HG02852 (cell line): ENCODE results near the gene RANGAP1.
A peak's percentile ranks its signal among the peaks of the same experiment; 100 is the strongest.

Experiments used
- ATAC-seq: cut with Tn5 transposase; IDR thresholded peaks from one replicate; pipeline ENCODE4 v1.9.1; 2021; ENCODE audit warnings: mild to moderate bottlenecking, moderate library complexity; ENCODE audit not compliant: unreplicated experiment

Gene RANGAP1, protein sequence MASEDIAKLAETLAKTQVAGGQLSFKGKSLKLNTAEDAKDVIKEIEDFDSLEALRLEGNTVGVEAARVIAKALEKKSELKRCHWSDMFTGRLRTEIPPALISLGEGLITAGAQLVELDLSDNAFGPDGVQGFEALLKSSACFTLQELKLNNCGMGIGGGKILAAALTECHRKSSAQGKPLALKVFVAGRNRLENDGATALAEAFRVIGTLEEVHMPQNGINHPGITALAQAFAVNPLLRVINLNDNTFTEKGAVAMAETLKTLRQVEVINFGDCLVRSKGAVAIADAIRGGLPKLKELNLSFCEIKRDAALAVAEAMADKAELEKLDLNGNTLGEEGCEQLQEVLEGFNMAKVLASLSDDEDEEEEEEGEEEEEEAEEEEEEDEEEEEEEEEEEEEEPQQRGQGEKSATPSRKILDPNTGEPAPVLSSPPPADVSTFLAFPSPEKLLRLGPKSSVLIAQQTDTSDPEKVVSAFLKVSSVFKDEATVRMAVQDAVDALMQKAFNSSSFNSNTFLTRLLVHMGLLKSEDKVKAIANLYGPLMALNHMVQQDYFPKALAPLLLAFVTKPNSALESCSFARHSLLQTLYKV

DNA sequence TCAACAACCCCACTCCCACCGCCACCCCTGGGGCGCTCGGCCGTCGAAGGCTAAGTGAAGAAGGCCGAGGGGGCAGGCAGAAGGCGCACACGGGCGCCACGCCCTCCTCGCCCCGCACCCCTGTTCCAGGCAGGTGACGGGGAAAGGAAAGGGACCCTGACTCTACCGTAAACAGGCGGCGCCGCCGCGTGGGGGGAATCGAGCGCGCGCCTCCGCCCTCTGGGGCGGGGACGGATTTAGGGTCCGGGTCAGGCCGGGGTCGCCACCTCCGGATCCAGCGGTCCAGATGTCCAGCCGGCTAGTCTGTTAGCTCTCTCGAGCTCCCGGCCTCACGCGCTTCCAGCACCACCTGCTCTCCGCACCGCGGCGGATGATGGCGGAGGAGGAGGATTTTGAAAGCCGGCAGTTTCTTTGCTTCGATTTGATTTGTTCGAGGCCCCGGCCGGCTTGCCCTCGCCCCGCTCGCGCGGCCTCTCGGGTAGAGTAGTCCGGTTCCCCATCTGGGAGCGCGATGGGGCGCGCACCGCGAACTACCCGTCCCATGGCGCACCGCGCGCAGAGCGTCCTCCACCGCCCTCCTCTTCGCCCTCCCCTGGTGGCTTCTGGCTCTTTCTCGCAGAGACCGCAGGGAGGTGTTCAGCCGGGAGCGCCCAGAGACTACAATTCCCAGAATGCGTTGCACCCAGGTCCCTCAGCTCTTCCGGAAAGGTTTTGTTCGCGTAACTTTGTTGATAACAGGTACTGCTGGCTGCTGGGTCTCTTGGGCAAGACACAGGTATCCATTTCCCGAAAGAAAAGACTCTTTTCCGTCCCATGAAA, at the start of gene RANGAP1:
RANGAP1 (minus strand) TSS at position 368 of the 819 bp plus-strand sequence. CDS start 5,143 bp downstream, outside the sequence.
- ATAC-seq, result peak; percentile 93

DNA sequence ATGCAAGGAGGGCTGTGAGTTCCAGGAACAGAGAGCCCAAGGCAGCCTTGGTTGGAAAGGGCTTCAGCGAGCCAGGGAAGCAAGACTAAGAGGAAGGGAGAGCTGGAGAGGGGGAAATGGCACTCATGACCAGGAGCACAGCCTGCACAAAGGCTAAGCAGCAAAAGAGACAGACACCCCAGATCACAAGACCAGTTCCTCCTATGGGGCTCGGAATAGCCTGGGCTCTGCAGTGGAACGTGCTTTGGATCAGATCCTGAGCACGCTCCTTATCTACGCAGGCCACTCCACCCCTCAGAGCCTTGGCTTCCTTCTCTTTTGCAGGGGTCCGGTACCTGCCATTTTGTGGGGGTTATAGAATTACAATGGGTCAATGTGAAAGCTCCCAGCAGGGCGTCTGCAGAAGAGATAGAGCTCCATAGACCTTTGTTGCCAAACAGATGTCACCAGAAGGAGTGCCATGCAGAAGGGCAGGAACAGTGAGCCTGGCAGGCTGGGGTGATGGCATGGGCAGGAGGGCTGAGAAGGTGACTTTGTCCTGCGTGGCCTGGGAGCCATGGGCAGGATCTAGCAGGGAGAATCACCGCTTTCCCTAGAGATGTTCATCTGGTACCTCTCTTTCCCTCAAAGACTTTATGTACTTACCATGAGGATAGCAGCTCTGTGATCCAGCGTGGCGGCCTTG, 49.1 kb upstream of the RANGAP1 start:
- no peak for ATAC-seq

DNA sequence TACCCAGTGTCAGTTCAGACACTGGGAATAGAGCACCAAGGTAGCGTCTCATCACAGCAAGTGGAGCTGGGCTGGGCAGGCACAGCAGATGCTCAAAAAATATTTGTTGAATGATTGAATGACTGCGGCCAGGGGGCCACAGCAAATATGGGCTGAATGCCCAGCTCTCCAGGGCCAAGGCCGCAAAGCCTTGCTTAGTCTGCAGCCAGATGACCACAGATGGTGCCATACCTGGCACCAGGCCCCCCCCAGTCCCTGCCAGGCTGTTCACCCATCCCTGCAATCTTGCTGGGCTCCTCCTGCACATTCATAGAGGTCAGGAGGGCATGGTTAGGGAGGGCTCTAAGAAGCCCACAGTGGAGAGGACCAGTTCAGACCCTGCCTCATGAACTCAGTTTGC, 48.2 kb upstream of the RANGAP1 start:
- ATAC-seq, result no peak

DNA sequence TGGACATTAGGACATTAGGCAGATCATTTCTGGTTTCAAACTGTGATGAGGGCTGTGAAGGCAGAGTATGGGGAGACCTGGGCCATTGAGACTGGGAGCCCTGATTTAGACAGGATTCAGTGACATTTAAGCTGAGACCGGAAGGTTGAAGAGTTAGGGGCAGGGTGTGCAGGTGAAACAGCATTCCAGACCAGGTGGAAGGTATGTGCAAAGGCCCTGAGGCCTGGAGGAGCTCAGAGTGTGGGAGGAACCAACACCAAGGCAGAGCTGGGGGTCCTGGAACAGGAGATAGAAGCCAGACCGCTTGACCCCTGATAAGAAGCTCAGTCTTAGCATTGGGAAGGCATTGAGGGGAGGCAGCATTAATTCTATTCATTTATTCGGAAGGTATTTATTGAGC, 47.8 kb upstream of the RANGAP1 start:
- no peak for ATAC-seq

DNA sequence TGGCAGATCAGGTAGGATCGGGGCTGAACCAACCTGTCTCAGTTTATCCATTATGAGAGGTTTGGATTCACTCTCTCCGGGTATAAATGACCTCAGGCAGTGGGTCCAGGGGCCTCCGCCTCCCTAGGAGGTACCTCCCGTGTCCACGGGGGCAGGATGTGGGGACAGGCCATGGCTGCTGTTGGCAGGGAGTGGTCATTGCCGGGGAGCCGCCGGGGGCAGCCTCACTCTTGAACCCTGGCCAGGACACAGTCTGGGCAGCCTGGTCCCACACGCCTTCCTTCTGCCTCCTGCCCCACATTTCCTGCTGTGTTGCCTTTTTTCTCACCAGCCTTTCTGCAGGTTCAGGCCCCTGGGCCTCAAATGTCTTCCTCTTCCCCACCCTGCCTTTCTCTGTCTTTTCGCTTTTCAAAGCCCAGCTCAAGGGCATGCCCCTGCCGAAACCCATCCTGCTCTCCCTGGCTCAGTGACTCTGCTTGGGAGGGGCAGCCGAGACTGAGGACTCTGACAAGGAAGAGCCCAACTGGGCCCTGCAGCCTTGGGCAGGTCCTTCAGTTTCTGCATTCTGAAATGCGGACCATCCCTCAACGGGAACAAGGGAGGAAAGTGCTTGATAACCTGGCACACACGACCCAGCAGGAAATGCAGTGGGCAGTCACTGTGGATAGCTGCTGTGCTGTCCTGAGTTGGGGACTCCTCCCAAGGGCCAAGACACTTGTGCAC, 46.4 kb upstream of the RANGAP1 start:
- no peak for ATAC-seq

DNA sequence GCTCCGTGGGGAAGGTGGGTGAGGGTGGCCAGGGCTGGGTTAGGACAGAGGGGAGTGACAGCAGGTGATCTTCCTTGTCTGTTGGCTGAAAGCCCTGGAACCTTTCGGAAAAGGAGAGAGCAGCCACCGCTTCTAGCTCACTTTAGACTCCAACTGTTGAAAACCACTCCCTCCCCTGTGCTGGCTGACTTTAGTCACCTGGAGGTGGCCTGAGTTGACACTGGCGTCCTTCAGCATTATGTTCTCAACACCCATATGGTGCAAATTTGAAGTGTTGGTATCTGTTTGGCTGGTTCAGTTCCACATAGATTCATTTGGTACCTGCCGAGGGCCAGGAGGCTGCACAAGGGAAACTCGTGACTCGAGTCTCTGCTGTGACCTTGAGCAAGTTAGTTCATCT, 44.2 kb upstream of the RANGAP1 start:
- ATAC-seq, result no peak

DNA sequence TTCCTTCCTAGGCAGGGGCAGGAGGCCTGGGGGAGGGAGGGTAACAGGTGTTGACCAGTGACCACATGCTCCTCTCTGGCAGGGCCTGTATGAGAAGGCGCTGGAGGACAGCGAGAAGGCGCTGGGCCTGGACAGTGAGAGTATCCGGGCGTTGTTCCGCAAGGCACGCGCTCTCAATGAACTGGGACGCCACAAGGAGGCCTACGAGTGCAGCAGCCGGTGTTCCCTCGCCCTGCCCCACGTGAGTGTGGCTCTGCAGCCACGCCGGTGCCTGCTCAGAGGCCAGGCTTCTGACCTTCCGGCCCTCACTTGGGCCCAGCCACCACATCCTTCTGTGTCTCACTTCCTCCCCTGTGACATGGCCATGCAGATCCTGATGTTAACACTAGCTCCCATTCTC, 41.1 kb upstream of the RANGAP1 start:
- no peak for ATAC-seq

DNA sequence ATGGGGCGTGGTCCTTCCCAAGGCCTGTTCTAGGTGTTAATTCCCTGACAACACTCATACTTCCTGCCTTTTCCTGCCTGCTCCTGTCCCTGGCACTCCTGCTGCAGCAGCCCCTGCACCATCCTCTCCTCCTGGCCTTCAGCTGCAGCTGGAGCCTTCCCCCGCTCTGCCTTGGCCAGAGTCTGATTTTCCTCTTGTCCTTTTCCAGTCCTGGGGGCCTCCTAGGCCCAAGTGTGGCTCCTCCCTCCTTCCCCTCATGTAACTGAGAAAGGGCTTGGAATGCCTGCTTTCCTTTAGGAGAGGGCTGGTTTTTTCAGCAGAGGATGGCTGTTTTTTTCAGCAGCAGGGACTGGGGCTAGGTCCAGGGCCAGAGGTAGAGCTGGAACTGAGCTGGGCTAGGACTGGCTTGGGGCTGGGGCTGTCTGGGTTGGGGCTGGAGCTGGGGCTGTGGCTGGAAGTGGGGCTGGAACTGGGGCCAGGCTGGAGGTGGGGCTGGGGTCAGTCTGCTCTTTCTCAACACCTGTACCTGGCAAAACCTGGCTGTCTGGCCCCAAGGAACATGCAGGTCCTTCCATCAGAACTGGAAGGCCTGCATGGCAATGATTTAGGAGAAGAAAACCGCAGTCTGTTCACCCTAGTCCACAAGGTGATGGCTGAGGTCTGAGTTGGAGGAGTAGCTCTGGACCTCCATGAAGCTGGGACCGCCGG, 39.0 kb upstream of the RANGAP1 start:
- no peak for ATAC-seq

DNA sequence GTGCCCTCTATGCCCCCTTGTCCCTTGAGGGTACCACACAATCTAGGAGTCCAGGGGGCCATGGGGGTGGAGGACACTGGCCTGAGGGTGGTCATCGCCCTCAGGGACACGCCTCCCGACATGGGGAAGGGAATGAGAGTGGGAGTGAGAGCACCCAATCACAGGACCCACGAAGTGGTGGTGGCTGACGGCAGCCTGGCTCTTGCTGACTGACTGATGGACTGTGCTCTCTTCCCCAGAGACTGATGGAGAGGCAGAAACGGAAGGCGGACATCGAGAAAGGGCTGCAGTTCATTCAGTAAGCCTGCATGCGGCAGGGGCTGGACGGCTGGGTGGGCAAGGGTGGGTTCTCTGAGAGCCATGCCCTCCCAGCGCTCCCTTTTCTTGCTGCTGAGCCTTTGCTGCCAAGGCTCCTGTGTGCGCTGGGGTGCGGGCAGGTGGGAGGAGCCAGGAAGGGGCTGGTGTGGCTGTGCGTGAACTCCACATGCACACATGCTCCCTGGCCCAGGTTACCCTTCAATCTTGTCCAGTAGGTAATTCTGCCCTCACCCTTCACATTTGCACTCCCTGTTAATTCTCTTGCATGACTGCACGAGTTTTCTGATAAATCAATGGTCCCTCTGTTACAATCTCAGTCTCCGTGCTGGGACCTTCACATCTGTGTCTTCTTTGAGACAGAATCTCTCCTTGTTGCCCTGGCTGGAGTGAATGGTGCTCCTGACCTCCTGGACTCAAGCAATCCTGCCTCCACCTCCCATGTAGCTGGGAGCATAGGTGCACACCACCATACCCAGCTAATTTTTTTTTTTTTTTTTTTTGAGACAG, 34.6 kb upstream of the RANGAP1 start:
- ATAC-seq, result no peak

DNA sequence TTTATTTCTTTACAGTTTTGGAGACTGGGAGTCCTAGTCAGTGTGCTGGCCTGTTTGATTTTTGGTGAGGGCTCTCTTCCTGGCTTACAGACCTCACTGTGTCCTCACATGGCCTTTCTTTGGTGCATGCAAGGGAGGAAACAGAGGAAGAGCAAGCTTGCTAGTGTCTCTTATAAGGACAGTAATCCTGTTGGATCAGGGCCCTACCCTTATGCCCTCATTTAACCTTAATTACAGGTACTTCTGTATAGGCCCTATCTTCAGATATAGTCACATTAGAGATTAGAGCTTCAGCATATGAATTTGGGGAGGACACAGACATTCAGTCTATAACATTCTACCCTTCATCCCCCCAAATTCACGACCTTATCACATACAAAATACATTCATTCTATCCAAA, 29.6 kb upstream of the RANGAP1 start:
- ATAC-seq, result no peak

DNA sequence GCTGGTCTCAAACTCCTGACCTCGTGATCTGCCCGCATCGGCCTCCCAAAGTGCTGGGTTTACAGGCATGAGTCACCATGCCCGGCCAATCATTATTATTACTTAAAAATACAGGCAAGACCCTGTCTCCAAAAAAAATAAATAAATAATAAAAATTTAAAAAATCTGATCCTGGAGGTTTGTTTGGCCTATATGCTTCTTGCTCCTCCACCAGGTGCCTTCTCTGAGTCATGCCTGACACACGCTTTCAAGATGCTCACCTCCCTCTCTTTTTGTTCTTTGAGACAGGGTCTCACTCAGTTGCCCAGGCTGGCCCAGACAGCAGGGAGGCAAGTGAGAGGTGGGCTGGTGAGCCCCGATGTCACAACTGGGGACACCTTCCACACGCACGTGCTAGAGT, 28.8 kb upstream of the RANGAP1 start:
- ATAC-seq, result no peak

DNA sequence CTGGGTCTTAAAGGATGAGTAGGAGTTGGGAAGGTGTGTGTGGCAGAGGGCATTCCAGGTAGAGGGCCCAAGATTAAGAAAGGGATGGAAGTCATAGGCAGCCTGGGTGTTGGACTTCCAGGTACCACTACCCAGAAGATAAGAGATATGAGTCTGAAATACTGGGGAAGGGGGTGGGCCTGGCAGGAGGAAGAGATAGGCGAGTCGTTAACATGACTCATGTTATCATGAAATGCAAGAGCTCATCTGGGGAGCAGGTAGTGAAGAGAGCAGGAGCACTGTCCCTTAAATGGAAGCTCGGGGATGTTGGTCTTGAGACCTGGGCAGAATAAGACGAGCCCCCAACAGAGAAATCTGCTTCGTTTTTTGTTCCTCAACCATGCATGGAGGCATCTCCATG, 25.5 kb upstream of the RANGAP1 start:
- no peak for ATAC-seq

DNA sequence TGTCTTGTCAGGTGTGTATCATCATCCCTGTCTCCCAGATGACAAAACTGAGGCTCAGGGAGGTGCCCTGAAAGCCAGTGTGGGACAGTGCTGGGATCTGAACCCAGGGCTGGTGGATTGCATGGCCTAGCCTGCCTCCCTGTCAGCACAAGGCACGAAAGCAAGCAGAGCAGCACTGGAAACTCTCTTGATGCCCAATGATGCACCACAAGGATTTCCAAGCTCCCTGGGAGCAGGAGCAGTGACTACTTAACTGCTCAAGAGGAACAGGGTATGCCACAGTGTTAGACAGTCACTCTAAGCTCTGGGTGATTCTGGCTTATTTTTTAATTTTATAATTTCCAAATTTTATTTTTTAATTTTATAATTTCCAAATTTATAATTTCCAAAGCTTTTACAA, 24.3 kb upstream of the RANGAP1 start:
- ATAC-seq, result no peak

DNA sequence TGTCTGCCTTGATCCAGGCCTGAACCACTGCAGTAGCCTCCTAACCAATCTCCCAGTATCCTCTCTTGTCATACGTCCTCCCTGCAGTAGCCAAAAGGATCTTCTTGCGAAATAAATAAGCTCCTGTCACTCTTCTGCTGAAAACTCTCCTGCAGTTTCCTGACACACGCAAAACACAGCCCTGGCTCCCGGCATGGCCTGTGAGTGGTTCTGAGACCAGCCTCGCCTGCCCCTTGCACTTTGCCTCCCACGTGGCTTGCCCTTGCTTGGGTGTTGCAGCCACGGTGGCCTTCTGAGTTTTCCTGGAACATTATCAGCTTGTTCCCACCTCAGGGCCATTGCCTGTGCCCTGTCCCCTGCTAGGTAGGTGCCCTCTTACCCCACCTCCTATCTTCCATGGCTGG, 22.6 kb upstream of the RANGAP1 start:
- ATAC-seq, result no peak

DNA sequence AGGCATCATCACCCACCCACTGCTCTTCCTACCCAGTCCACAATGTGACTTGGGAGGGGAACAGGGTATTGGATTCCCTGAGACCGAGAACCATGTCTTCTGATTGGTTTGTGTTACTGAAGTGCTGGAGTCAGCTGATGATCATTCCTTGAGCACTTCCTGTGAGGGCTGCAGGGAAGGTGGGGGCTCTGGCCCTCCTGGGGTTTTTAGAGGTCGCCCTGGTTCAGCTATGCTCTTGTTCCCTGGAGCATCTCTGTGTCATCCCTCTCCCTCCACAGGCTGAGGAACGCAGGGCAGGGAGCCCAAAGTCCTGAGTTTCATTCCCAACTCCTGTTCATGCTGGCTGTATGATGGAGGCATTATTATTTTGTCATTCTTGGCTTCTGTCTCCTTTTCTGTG, 22.1 kb upstream of the RANGAP1 start:
- ATAC-seq, result no peak

DNA sequence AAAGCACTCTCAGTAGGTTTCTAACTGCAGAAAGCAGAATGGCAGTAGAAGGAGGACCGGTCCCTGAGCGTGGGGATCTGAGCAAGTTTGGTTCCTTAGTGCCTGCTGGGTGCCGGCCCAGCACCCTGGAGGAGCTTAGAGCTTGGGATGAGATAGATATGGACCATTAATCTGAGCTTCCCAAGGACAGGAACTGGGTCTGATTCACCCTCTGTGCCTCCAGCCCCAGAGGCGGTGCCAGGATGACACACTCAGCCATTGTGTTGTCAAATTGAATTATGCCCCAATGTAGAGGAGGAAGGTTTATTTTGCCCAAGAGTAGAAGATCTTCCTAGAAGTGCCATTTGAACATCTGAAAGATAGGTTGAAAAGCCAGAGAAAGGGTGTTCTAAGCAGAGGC, 19.7 kb upstream of the RANGAP1 start:
- no peak for ATAC-seq

DNA sequence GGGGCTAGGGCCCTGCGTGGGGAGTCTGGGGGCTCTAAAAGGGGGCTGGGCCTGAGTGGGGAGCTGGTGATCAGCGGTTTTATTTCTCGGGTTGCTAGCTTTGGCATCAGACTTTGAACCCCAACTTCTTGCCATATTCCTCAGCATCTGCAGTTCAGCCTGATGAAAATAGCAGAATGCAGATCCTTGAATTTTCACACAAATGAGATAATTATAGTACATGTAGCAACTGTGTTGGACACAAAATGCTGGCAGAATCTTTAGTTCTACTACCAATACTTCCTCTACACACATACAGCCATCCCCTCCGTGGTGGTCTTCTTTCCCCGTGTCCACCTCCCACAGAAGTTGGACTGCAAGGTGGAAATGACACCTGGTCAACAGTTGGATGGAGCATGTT, 16.8 kb upstream of the RANGAP1 start:
- ATAC-seq, result no peak

DNA sequence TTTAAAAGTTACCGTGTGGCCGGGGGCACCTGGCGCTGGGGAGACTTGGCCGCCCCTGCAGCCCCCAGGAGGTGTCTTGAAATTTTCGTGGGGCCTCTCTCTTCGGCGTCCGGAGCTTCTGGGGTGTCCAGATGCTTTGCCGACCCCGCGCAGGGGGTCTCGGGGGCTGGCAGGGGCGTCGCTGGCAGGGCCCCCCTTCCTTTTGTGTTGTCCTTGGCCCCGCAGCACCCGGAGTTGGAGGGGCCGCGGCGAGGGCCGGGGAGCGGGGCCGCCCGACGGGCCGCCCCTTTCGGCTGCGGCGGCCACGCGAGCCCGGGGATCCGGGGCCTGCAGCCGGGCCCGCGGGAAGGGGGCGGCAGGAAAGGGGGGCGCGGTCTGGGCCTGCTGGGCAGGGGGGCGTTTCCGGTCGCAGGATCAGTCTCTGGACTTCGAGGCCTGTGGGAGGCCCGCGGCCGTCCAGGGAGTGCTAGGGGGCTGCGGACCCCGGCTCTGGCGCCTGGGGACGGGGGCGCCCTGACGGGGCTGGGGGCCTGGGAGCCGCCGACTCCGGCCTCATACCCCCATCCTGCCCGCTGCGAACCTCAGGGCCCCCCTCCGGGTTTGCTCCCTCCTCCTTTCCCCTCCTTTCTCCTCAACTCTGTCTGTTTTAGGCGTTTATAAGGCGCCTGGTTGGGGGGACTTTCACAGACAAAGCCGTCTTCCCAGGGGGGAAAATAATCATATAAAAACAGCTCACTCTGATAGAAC, 16.2 kb upstream of the RANGAP1 start:
- ATAC-seq, result no peak
